Astrocyte (in vitro differentiated cells and primary cell): ENCODE results near the gene KCNQ5. TPM values are rescaled to one million over a fixed set of nuclear protein-coding genes. Genes with fewer than 3 reads are reported as not detected.
A peak's percentile ranks its signal among the peaks of the same experiment; 100 is the strongest.

Experiments
- DNase-seq: peaks from one replicate; pipeline ENCODE4 v3.0.0-alpha.2; 2010; ENCODE audit warnings: low read depth
- FAIRE-seq: peaks from 2 replicates; lab custom pipeline; 2011; peaks lifted over from hg19 to GRCh38; lab: Jason Lieb, UNC
- H2AFZ ChIP-seq: 2 replicates; pipeline ENCODE4 v1.6.0; 2012; ENCODE audit warnings: low read depth, low read length, inconsistent platforms
- H3K27ac ChIP-seq: 2 replicates; pipeline ENCODE4 v1.5.1; 2011; ENCODE audit warnings: low read depth, low read length, inconsistent platforms
- H3K27me3 ChIP-seq: 2 replicates; pipeline ENCODE4 v1.6.0; 2011; ENCODE audit warnings: low read length, inconsistent platforms; ENCODE audit not compliant: insufficient read depth
- H3K36me3 ChIP-seq: 2 replicates; pipeline ENCODE4 v1.5.1; 2011; ENCODE audit warnings: low read length, inconsistent platforms; ENCODE audit not compliant: insufficient read depth
- H3K4me1 ChIP-seq: 2 replicates; pipeline ENCODE4 v1.5.1; 2011; ENCODE audit warnings: low read length, inconsistent platforms; ENCODE audit not compliant: insufficient read depth
- H3K4me2 ChIP-seq: 2 replicates; pipeline ENCODE4 v1.6.0; 2012; ENCODE audit warnings: low read length, inconsistent platforms
- H3K4me3 ChIP-seq: 2 replicates; pipeline ENCODE4 v1.5.1; 2011; ENCODE audit warnings: low read depth, mild to moderate bottlenecking, low read length, inconsistent platforms; ENCODE audit not compliant: insufficient read depth
- H3K79me2 ChIP-seq: 2 replicates; pipeline ENCODE4 v1.6.0; 2012; ENCODE audit warnings: mild to moderate bottlenecking, low read length, inconsistent platforms; ENCODE audit not compliant: insufficient read depth
- H3K9ac ChIP-seq: 2 replicates; pipeline ENCODE4 v1.6.0; 2012; ENCODE audit warnings: mild to moderate bottlenecking, low read length, inconsistent platforms
- H3K9me3 ChIP-seq: 2 replicates; pipeline ENCODE4 v1.5.1; 2012; ENCODE audit warnings: low read depth, mild to moderate bottlenecking, low read length, inconsistent platforms; ENCODE audit not compliant: insufficient read depth
- H4K20me1 ChIP-seq: 2 replicates; pipeline ENCODE4 v1.6.0; 2012; ENCODE audit warnings: low read length, inconsistent platforms; ENCODE audit not compliant: insufficient read depth
- H3K27ac Mint-ChIP-seq: one replicate; pipeline ENCODE4 v1.8.0; 2021; ENCODE audit warnings: mild to moderate bottlenecking, mixed read lengths; ENCODE audit not compliant: unreplicated experiment
- H3K27me3 Mint-ChIP-seq: one replicate; pipeline ENCODE4 v1.8.0; 2021; ENCODE audit warnings: low read depth, mixed read lengths; ENCODE audit not compliant: unreplicated experiment
- H3K36me3 Mint-ChIP-seq: one replicate; pipeline ENCODE4 v1.8.0; 2021; ENCODE audit warnings: low read depth, mixed read lengths; ENCODE audit not compliant: unreplicated experiment
- H3K4me1 Mint-ChIP-seq: one replicate; pipeline ENCODE4 v1.8.0; 2021; ENCODE audit warnings: low read depth, mixed read lengths; ENCODE audit not compliant: unreplicated experiment
- H3K4me3 Mint-ChIP-seq: one replicate; pipeline ENCODE4 v1.8.0; 2021; ENCODE audit warnings: mild to moderate bottlenecking, moderate library complexity, mixed read lengths; ENCODE audit not compliant: unreplicated experiment
- H3K9me3 Mint-ChIP-seq: one replicate; pipeline ENCODE4 v1.8.0; 2021; ENCODE audit warnings: mild to moderate bottlenecking, mixed read lengths; ENCODE audit not compliant: unreplicated experiment
- CTCF ChIP-seq: IDR thresholded peaks from 2 replicates; pipeline ENCODE4 v1.5.1; 2011; ENCODE audit warnings: low read depth, mild to moderate bottlenecking, inconsistent platforms, low read length, moderate library complexity; ENCODE audit not compliant: insufficient read depth
- EZH2 ChIP-seq: IDR thresholded peaks from 2 replicates; pipeline ENCODE4 v1.6.1; 2012; ENCODE audit warnings: mild to moderate bottlenecking, low read length, inconsistent platforms; ENCODE audit not compliant: insufficient read depth
- total RNA-seq: library from RNA; stranded (reverse); gene quantifications from 2 replicates; pipeline ENCODE4 v1.2.1, GENCODE V29; 2021

The KCNQ5 gene
- total RNA-seq, 1 donor from 2014 or later, result 2.0 TPM

DNA sequence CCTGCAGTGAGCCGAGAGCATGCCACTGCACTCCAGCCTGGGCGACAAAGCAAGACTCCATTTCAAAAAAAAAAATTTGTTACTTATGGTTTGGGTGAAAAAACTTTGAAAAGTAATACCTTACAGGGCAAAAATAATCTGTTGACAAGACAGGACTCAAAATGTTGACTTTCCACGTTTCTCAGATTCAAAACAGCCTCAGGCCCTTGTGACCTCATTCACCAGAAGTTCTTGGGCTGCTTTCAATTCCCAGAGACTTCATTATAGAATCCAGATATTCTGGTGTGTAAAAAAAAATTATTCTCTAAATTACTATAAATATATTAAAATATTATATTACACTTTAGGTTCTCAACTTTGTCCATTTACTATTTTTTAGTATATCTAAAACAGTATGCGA, 116.2 kb downstream of the KCNQ5 start:
- H3K79me2 ChIP-seq, result no peaks in the 10 kb centered on the region
- no peak overlapping the region for H3K27ac ChIP-seq
- Mint-ChIP-seq H3K36me3 (no peaks in the 10 kb centered on the region), H3K27ac (no peak overlapping the region), H3K27me3 (no peaks in the 10 kb centered on the region), H3K4me3 (no peak overlapping the region), H3K4me1 (no peaks in the 10 kb centered on the region), H3K9me3 (no peaks in the 10 kb centered on the region)
- H3K9me3 ChIP-seq, result no peaks in the 10 kb centered on the region
- no peaks in the 10 kb centered on the region for H4K20me1 ChIP-seq
- no peak overlapping the region for H3K4me2 ChIP-seq
- H3K27me3 ChIP-seq, result no peaks in the 10 kb centered on the region
- no peak for FAIRE-seq
- H3K4me3 ChIP-seq, result no peak overlapping the region
- no peak for DNase-seq
- no peaks in the 10 kb centered on the region for H3K4me1 ChIP-seq
- H2AFZ ChIP-seq, result no peak overlapping the region
- H3K36me3 ChIP-seq, result no peaks in the 10 kb centered on the region
- H3K9ac ChIP-seq, result no peak overlapping the region
- no peak for TF ChIP-seq CTCF
- no peak for TF ChIP-seq EZH2

GRCh38 chr6:72739368-72739779, 117.5 kb downstream of the KCNQ5 start:
- Mint-ChIP-seq H3K36me3 (no peaks in the 10 kb centered on the region), H3K4me1 (no peaks in the 10 kb centered on the region), H3K4me3 (no peak overlapping the region), H3K9me3 (no peaks in the 10 kb centered on the region), H3K27me3 (no peaks in the 10 kb centered on the region), H3K27ac (no peak overlapping the region)
- Histone ChIP-seq H3K4me3 (no peak overlapping the region), H3K4me1 (no peaks in the 10 kb centered on the region), H2AFZ (no peak overlapping the region), H4K20me1 (no peaks in the 10 kb centered on the region), H3K27ac (no peak overlapping the region), H3K4me2 (no peak overlapping the region), H3K9me3 (no peaks in the 10 kb centered on the region), H3K36me3 (no peaks in the 10 kb centered on the region), H3K79me2 (no peaks in the 10 kb centered on the region), H3K9ac (no peak overlapping the region), H3K27me3 (no peaks in the 10 kb centered on the region)
- FAIRE-seq (no peak), DNase-seq (no peak)
- TF ChIP-seq CTCF (no peak), EZH2 (no peak)

DNA sequence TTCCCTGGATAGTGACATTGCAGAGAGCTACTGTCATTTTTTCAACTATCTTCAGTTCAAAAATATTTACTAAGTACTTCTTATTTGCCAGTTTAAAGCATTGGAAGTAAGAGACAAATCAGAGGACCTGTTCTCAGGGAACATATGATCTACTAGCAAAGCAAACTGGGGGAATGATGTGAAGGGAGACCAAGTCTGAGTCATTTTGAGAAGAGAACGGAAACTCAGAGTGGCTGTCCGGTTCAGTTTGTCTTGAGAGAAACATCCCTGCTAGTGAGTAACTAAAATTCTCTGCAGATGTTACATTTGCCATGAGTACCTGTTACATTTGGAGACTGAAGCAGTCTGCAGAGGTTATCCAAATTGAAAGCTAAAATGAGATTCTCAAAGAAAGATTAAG, 118.3 kb downstream of the KCNQ5 start:
- H3K4me1 Mint-ChIP-seq, result no peaks in the 10 kb centered on the region
- no peaks in the 10 kb centered on the region for H3K27me3 Mint-ChIP-seq
- Histone ChIP-seq H3K27me3 (no peaks in the 10 kb centered on the region), H3K4me3 (no peak overlapping the region), H3K9me3 (no peaks in the 10 kb centered on the region), H3K36me3 (no peaks in the 10 kb centered on the region), H3K9ac (no peak overlapping the region), H2AFZ (no peak overlapping the region), H4K20me1 (no peaks in the 10 kb centered on the region), H3K27ac (no peak overlapping the region), H3K4me2 (no peak overlapping the region), H3K4me1 (no peaks in the 10 kb centered on the region), H3K79me2 (no peaks in the 10 kb centered on the region)
- no peaks in the 10 kb centered on the region for H3K9me3 Mint-ChIP-seq
- no peak for TF ChIP-seq CTCF
- no peak for TF ChIP-seq EZH2
- H3K36me3 Mint-ChIP-seq, result no peaks in the 10 kb centered on the region
- H3K27ac Mint-ChIP-seq, result no peak overlapping the region
- H3K4me3 Mint-ChIP-seq, result no peak overlapping the region
- no peak for DNase-seq
- peak; percentile 52 for FAIRE-seq
